GM19238 (cell line): ENCODE measurements around the gene HHIP.

ENCODE experiments used
- DNase-seq: peaks from one replicate; pipeline ENCODE4 v3.0.0; 2011; ENCODE audit warnings: low spot score; ENCODE audit not compliant: insufficient read length

HHIP gene, protein sequence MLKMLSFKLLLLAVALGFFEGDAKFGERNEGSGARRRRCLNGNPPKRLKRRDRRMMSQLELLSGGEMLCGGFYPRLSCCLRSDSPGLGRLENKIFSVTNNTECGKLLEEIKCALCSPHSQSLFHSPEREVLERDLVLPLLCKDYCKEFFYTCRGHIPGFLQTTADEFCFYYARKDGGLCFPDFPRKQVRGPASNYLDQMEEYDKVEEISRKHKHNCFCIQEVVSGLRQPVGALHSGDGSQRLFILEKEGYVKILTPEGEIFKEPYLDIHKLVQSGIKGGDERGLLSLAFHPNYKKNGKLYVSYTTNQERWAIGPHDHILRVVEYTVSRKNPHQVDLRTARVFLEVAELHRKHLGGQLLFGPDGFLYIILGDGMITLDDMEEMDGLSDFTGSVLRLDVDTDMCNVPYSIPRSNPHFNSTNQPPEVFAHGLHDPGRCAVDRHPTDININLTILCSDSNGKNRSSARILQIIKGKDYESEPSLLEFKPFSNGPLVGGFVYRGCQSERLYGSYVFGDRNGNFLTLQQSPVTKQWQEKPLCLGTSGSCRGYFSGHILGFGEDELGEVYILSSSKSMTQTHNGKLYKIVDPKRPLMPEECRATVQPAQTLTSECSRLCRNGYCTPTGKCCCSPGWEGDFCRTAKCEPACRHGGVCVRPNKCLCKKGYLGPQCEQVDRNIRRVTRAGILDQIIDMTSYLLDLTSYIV

GRCh38 chr4:144645631-144646522 is at the start of gene HHIP:
Gene HHIP, plus strand, starts transcription at chr4:144646156. Its CDS starts 520 bp downstream, at chr4:144646676.
- peak; percentile 5 for DNase-seq

DNA sequence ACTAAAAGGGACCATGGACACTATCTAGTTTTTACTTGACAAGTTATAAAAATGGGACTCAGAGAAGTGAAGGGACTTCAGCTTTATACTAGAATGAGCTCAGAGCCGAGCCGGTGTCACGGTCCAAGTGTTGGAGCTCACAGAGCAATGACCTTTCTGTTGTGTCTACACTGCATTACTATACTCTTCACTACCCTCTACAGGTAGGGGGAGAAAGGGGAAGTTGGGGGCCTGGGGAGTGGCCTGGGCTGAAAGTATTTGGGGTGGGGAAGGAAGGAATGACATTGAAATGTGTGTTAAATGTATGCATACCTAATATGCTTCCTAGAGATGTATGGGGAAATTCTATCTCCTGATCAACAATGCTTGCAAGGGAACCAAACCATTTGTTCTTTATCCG is 48.8 kb upstream of the HHIP start:
- DNase-seq: no peak

- no peak for DNase-seq
Measured at GRCh38 chr4:144599621-144600020, 46.3 kb upstream of the HHIP start.

GRCh38 chr4:144611850-144612249 is 34.1 kb upstream of the HHIP start:
- peak; percentile 7 for DNase-seq

GRCh38 chr4:144614850-144615585 is 30.9 kb upstream of the HHIP start:
- DNase-seq: no peak

- no peak for DNase-seq
Measured at GRCh38 chr4:144621681-144622080, 24.3 kb upstream of the HHIP start.

DNA sequence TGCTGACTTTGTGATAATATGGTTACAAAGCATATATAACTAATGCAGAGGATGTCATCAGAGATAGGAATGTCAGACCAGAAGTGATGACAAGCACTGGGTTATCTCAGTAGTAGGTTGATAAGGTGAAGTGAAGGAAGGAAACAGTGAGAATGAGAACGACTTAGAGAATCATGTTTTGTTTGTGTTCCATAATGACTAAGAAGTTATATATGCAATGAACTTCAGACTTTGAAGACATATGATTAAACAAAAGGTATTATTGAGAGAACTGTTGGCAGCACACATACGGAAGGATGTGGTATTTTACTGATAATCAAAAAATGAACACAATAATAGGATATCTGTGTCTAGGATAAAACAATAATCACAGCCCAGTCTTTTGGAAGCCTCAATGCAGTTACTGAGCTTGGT is 18.3 kb upstream of the HHIP start:
- no peak for DNase-seq

GRCh38 chr4:144633215-144633614 is 12.7 kb upstream of the HHIP start:
- DNase-seq: no peak

- DNase-seq: peak; percentile 19
Measured at GRCh38 chr4:144634978-144635747, 10.8 kb upstream of the HHIP start.

DNA sequence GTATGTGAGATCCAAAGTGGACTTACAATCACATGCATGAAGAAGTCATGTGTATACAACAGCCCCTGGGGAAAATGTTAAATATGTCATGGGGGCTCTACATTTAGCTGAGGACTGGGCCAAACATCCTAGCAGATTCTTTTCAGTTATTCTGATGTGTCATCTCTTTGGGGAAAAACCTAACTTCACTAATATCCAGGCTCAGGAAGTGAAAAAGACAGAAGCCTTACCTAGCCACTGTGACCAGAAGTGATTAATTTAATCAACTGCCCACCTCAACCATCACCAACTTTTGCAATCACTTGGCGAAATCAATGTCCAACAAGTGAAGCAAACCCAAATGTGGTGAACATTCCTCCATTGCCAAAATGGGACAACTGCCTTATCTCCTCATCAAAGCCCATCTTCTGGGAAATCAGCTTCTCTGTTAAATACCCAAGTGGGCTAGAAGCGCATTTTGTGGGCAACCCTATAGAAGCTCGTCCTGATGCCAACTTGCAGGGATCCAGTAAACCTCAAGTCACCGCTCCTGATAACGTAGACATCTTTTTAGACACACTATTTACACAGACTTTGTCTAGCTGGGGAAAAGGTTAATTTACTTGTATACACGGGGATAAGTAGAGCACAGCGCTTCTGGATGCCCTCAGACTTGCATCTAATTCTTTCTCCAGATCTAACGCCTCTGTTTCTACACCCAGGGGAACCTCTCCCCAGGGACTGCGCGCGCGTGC is 1.4 kb upstream of the HHIP start:
- DNase-seq: no peak

DNA sequence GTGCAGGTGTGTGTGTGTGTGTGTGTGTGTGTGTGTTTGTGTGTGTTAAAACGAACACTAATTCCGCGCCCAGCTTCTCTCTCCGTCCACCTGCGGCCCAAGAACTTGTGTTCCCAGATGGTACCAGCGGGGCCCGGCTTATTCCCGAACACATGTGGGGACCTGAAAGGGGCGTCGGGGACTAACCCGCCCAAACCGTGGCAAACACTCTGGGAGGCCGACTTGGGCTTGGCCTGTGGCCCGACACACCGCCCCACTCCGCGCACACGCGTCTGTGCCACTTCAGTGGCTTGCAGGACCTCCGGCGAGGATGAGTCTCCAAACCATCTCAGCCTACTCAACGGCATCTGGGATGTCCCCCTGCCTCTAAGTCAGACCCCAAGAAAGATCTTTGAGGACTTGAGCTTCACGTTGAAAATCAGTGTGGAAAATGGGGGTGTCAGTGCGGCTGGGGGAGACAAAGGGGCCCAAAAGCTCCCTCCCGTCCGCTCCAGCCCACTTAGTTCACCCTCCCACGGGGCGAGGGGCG is 790 bp upstream of the HHIP start:
- DNase-seq: peak; percentile 3

- peak; percentile 18 for DNase-seq
Measured at GRCh38 chr4:144646523-144647094, 653 bp downstream of the HHIP start.

DNA sequence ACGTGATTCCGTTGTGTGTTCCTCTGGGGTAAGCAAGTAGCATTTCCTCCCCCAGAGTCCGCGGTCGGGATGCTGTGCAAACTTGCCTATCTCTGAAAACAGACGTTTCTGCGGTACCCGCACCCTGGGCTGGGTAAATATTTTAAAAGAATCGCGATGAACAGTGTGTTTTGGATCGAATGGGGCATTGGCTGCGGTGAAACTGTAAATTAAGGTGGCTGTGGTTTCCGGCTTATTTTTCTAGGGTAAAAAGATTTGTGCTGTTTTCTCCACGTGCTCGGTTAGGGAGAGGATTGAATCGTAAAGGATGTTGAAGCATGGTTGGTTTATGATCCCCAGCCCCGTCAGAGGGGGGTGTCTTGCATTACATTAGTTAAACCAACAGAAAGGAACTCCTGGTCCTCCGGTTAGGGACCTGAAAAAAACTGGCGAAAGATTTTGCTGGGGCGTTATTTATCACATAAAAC is 1.2 kb downstream of the HHIP start:
- peak; percentile 4 for DNase-seq

GRCh38 chr4:144647590-144647989 is 1.6 kb downstream of the HHIP start:
- no peak for DNase-seq

DNA sequence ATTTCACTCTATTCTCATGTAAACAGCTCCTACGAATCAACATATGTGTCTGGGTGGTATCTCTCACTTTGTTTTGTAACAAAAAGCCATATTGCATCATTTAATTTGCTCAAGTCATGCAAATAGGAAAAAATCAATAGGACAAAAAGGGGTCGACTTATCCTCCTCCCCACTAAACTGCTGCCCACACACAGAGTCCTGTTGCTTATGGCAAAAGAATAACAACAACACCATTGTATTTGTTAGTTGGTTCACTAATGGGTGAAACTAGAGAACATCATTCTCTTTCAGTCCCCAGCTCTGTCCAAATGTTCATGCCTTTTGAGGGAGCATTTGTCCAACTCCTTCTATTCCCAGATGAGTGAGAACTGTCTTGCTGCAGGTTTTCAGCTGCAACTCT is 2.1 kb downstream of the HHIP start:
- no peak for DNase-seq

GRCh38 chr4:144649646-144650045 is 3.7 kb downstream of the HHIP start:
- no peak for DNase-seq

DNA sequence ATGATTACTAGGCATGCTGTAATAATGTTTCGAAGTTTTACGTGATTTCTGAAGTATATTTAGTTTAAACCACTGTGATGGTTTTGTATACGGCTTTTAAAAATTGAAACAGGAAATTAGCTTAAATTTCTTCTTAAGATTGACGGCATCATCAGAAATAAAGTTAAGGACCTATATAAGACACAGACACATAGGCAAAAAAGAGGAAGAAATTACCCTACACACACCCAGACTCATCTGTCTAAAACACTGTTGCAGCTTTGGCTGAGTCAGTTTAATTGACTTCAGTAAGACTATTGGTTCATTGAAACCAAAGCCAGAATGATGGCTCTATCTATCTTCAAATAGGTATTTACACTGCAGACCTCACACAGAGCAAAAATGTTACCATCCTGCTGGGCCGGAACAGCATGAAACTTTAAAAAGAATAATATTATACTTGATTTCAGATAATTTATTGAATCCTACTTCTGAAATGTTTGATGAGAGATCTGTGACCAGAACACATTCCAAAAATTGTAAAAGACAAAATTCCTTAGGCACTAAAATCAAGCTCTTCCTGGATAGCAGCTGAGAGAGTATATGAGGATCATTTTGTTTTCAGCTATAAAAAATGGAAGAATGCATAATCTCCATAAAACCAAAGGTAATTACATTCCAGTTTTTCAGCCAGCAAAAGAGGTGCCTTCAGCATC is 4.5 kb downstream of the HHIP start:
- no peak for DNase-seq
